Uterus (tissue), 4 donors: ENCODE measurements around the gene DIAPH3. TPM values are rescaled to one million over a fixed set of nuclear protein-coding genes. Genes with fewer than 3 reads are reported as not detected.

Source experiments
- DNase-seq, 2 donors: peaks; one replicate each; pipeline ENCODE4 v3.0.0-alpha.2; 2019 to 2020
- H3K27ac ChIP-seq, 2 donors: fragments of 200-600 bp; sonication (generic); 1 replicate in 1 of 2; 2 replicates in 1 of 2; pipeline ENCODE4 v1.5.1; 2016 to 2018
- H3K27me3 ChIP-seq, 2 donors: fragments of 200-600 bp; sonication (generic); one replicate each; pipeline ENCODE4 v1.5.1; 2018 to 2019; ENCODE audit warnings: control low read depth in 1 of 2
- H3K36me3 ChIP-seq, 2 donors: fragments of 200-600 bp; sonication (generic); one replicate each; pipeline ENCODE4 v1.5.1; 2019; ENCODE audit warnings: control low read depth in 1 of 2
- H3K4me1 ChIP-seq, 2 donors: fragments of 200-600 bp; sonication (generic); one replicate each; pipeline ENCODE4 v1.5.1; 2018 to 2019; ENCODE audit warnings: control low read depth in 1 of 2
- H3K4me3 ChIP-seq, 2 donors: fragments of 200-600 bp; sonication (generic); 1 replicate in 1 of 2; 2 replicates in 1 of 2; pipeline ENCODE4 v1.5.1; 2018 to 2019; ENCODE audit warnings: mild to moderate bottlenecking in 1 of 2
- H3K9me3 ChIP-seq, 2 donors: fragments of 200-600 bp; sonication (generic); one replicate each; pipeline ENCODE4 v1.5.1; 2019; ENCODE audit warnings: control low read depth in 1 of 2
- CTCF ChIP-seq, 4 experiments: fragments of 200-600 bp in 2 of 4; fragments of 450-650 bp in 2 of 4; sonication (generic) in 2 of 4; IDR thresholded peaks; one replicate each; pipeline ENCODE4 v1.5.1; 2016 to 2019; ENCODE audit warnings: antibody characterized with exemption in 4 of 4, mild to moderate bottlenecking in 2 of 4, moderate library complexity in 1 of 4
- POLR2A ChIP-seq, 2 donors: fragments of 450-650 bp; IDR thresholded peaks; one replicate each; pipeline ENCODE4 v1.6.1; 2016; ENCODE audit warnings: antibody characterized with exemption in 2 of 2, mild to moderate bottlenecking in 1 of 2, moderate library complexity in 1 of 2
- intact Hi-C: fragments of 100-400 bp; cut with DNase I; formaldehyde crosslinking; loops from one replicate; pipeline ENCODE4 v1.15.1; 2023; ENCODE audit warnings: low total_unique reads
- total RNA-seq, 4 donors: library from RNA; depleted of rRNA in 3 of 4; stranded (reverse); fragments of >200 nt in 3 of 4; gene quantifications; one replicate each; pipeline versions ENCODE4 v1.1.0 to v1.2.4, GENCODE V29; 2014 to 2023
- donor health status: DM: yes; HTN: yes; CAD: no.

Gene DIAPH3
- total RNA-seq, 4 donors from 2014 or later, result 11.4 TPM; not detected in 3

DNA sequence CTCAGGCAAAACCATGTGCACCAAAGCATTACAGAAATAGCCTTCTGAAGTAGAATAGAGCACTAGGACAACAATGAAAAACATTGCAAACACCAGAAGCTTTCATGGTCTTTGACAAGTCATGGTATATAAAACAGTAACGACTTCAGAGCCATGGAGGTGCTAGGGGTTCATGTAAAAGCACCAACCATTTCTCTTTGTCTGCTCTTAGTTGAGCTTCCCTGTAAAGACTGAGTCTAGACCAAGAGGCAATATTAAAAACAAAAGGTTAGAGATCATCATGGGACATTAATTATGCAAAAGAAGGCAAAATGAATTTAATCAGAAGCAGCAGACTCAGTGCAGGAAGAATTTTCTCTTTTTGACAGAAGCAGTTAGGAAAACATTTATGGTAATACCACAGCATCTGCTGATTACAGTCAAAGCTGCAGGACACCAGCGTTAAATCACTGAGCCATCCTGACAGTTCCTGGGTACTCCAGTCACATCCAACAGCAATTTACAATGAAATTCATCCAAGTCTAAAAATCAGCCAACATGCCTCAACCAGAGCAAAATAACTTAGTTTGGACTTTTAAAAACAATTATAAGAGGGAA, 476.8 kb downstream of the DIAPH3 start:
- Histone ChIP-seq H3K9me3 (no peaks in the 10 kb centered on the region), H3K36me3 (no peaks in the 10 kb centered on the region), H3K4me1 (no peaks in the 10 kb centered on the region), H3K27ac (no peak overlapping the region), H3K27me3 (no peaks in the 10 kb centered on the region), H3K4me3 (no peak overlapping the region)
- no peak for TF ChIP-seq POLR2A (IDR thresholded peaks at IDR 0.05)
- TF ChIP-seq CTCF (IDR thresholded peaks at IDR 0.05), result no peak
- DNase-seq, result no peak
- intact Hi-C loops, result no loop called here

DNA sequence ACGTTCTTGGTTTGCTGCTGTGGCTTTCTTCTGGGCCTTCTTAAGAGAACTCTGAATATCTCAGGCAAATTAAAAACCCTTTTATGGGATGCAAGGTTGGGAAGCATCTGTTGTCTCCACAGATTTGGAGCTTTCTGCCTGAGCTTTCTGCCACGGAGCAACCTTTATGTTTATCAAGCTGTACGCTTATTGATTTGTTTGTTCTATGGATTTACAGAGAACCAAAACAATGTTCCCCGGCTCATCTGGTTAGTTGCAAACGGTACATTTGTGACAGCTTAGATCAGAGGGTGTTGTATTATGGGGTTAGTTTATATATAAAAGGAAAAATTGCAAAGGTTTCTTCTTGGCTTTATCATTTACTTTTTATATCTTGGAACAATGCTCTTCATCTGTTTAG, 479.6 kb downstream of the DIAPH3 start:
- no peak for DNase-seq
- Histone ChIP-seq H3K4me1 (no peaks in the 10 kb centered on the region), H3K9me3 (no peaks in the 10 kb centered on the region), H3K27ac (no peak overlapping the region), H3K4me3 (no peak overlapping the region), H3K27me3 (no peaks in the 10 kb centered on the region), H3K36me3 (no peaks in the 10 kb centered on the region)
- intact Hi-C loops, result no loop called here
- TF ChIP-seq CTCF (IDR thresholded peaks at IDR 0.05) (no peak), POLR2A (IDR thresholded peaks at IDR 0.05) (no peak)

DNA sequence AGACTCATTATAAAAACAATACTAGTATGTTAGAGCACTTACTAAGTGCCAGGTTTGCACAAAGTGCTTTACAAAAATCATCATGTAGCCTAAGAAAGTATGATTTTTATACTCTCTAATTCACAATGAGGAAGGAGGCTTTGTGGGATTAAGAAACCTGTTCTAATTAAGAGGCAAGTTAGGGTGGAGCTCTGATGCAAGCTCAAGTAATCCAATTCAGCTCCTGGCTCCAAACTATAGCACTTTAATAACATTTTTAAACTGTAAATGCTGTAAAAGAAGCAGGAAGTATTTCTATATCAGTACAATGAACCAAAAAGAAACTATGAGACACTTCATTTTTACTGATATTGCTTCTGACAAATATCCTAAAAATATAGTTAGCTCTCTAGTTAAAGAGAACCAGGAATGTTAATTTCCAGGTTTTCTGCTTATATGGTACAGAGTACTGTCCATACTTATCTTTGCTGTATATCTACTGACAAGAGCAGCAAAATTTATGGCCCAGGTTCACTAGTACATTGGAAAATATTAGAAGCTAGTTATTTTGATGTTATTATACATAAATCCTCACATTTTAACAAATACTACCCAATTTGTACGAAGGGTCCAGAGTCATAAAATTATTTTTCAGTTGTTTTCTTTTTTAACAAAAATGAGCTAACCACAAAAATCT, 482.0 kb downstream of the DIAPH3 start:
- Histone ChIP-seq H3K4me1 (no peaks in the 10 kb centered on the region), H3K4me3 (no peak overlapping the region), H3K27ac (no peak overlapping the region), H3K9me3 (no peaks in the 10 kb centered on the region), H3K27me3 (no peaks in the 10 kb centered on the region), H3K36me3 (no peaks in the 10 kb centered on the region)
- no peak for DNase-seq
- intact Hi-C loops, result no loop called here
- TF ChIP-seq POLR2A (IDR thresholded peaks at IDR 0.05) (no peak), CTCF (IDR thresholded peaks at IDR 0.05) (no peak)

GRCh38 chr13:59680429-59681024, 483.2 kb downstream of the DIAPH3 start:
- Histone ChIP-seq H3K36me3 (no peaks in the 10 kb centered on the region), H3K9me3 (no peaks in the 10 kb centered on the region)
- no peak for DNase-seq

More at GRCh38 chr13:59680429-59681024, 483.2 kb downstream of the DIAPH3 start:
- H3K4me1 ChIP-seq, result no peaks in the 10 kb centered on the region
- H3K27me3 ChIP-seq, result no peaks in the 10 kb centered on the region
- intact Hi-C loops, result no loop called here
- no peak overlapping the region for H3K27ac ChIP-seq
- TF ChIP-seq CTCF (IDR thresholded peaks at IDR 0.05) (peak in 1 of 4 experiments; percentile 15), POLR2A (IDR thresholded peaks at IDR 0.05) (no peak)
- no peak overlapping the region for H3K4me3 ChIP-seq
